ENCODE measurements around the gene VPS26A.
A peak's percentile ranks its signal among the peaks of the same experiment; 100 is the strongest.

The VPS26A gene

GRCh38 chr10:69179089-69179742, 55.2 kb downstream of the VPS26A start:
- DNase-seq (ENCODE audit: low read depth), result peak; percentile 13

GRCh38 chr10:69179743-69180524, 56.0 kb downstream of the VPS26A start, which contains the start of gene SUPV3L1:
Gene SUPV3L1, plus strand, starts transcription at chr10:69180234. Its CDS starts 58 bp downstream, at chr10:69180292.
- peak; percentile 81 for DNase-seq (ENCODE audit: low read depth)

GRCh38 chr10:69180525-69181204, 56.7 kb downstream of the VPS26A start:
- peak; percentile 3 for DNase-seq (ENCODE audit: low read depth)

- no peak for DNase-seq (ENCODE audit: low read depth)
These were observed 57.5 kb downstream of the VPS26A start for GRCh38 chr10:69181433-69181832.

GRCh38 chr10:69182005-69182404, 58.0 kb downstream of the VPS26A start:
- no peak for DNase-seq (ENCODE audit: low read depth)

- DNase-seq (ENCODE audit: low read depth), result no peak
These were observed 62.5 kb downstream of the VPS26A start for GRCh38 chr10:69186524-69186923.

- no peak for DNase-seq (ENCODE audit: low read depth)
These were observed 77.1 kb downstream of the VPS26A start for GRCh38 chr10:69201045-69201444.

- DNase-seq (ENCODE audit: low read depth), result no peak
These were observed 78.4 kb downstream of the VPS26A start for GRCh38 chr10:69202332-69202731.

- no peak for DNase-seq (ENCODE audit: low read depth)
These were observed 84.8 kb downstream of the VPS26A start for GRCh38 chr10:69208761-69209160.

- no peak for DNase-seq (ENCODE audit: low read depth)
These were observed 86.0 kb downstream of the VPS26A start for GRCh38 chr10:69209787-69210484.

GRCh38 chr10:69211104-69211503, 87.1 kb downstream of the VPS26A start:
- DNase-seq (ENCODE audit: low read depth), result no peak

- DNase-seq (ENCODE audit: low read depth), result no peak
These were observed 87.5 kb downstream of the VPS26A start for GRCh38 chr10:69211524-69211923.

GRCh38 chr10:69213591-69214311, 89.8 kb downstream of the VPS26A start:
- DNase-seq (ENCODE audit: low read depth), result no peak

- DNase-seq (ENCODE audit: low read depth), result no peak
These were observed 90.7 kb downstream of the VPS26A start for GRCh38 chr10:69214666-69215131.

GRCh38 chr10:69215405-69216171, 91.6 kb downstream of the VPS26A start:
- DNase-seq (ENCODE audit: low read depth), result no peak

GRCh38 chr10:69216577-69217118, 92.7 kb downstream of the VPS26A start:
- DNase-seq (ENCODE audit: low read depth), result no peak

- DNase-seq (ENCODE audit: low read depth), result no peak
These were observed 93.3 kb downstream of the VPS26A start for GRCh38 chr10:69217119-69217754.

GRCh38 chr10:69218831-69219230, 94.9 kb downstream of the VPS26A start:
- DNase-seq (ENCODE audit: low read depth), result no peak

GRCh38 chr10:69220041-69220451, 96.1 kb downstream of the VPS26A start, which contains the start of gene HKDC1:
Gene HKDC1, plus strand, starts transcription at chr10:69220332. Its CDS starts 104 bp downstream, at chr10:69220436.
- DNase-seq (ENCODE audit: low read depth), result no peak

GRCh38 chr10:69220507-69220906, 96.5 kb downstream of the VPS26A start:
- DNase-seq (ENCODE audit: low read depth), result no peak

All from activated T-cell treated with anti-CD3 and anti-CD28 coated beads for 24 hours (primary cell).